ENCODE measurements around the gene PKLR. TPM values are rescaled to one million over a fixed set of nuclear protein-coding genes. Genes with fewer than 3 reads are reported as not detected.
"Not testable (repeated sequence)": the region's sequence is repeated elsewhere in the genome, so short reads cannot be mapped to it uniquely, and the experiment has no call there.

The PKLR gene
- polyA plus RNA-seq (2014; cell fraction: cytosol; rRNA removed), result not detected in 2 replicates
- not detected in 2 replicates for polyA plus RNA-seq (2014; cell fraction: nucleus; rRNA removed)

- no peak for DNase-seq (ENCODE audit: low spot score)
Measured at GRCh38 chr1:155301342-155301841, at the start of gene PKLR. TSS of gene PKLR (minus strand) at chr1:155301438. CDS start at chr1:155301395, 43 bp downstream.

- DNase-seq (ENCODE audit: low spot score), result no peak
Measured at GRCh38 chr1:155342842-155343241, 41.6 kb upstream of the PKLR start.

- DNase-seq (ENCODE audit: low spot score), result no peak
Measured at GRCh38 chr1:155339515-155340097, 38.4 kb upstream of the PKLR start.

GRCh38 chr1:155334962-155335361 is 33.7 kb upstream of the PKLR start:
- no peak for DNase-seq (ENCODE audit: low spot score)

GRCh38 chr1:155329980-155330598 is 28.9 kb upstream of the PKLR start:
- DNase-seq (ENCODE audit: low spot score), result no peak

- not testable (repeated sequence) for DNase-seq (ENCODE audit: low spot score)
Measured at GRCh38 chr1:155328856-155329255, 27.6 kb upstream of the PKLR start.

GRCh38 chr1:155327981-155328380 is 26.7 kb upstream of the PKLR start:
- no peak for DNase-seq (ENCODE audit: low spot score)

GRCh38 chr1:155326631-155327037 is 25.4 kb upstream of the PKLR start:
- no peak for DNase-seq (ENCODE audit: low spot score)

- no peak for DNase-seq (ENCODE audit: low spot score)
Measured at GRCh38 chr1:155326020-155326526, 24.8 kb upstream of the PKLR start.

- no peak for DNase-seq (ENCODE audit: low spot score)
Measured at GRCh38 chr1:155325603-155325893, 24.3 kb upstream of the PKLR start.

GRCh38 chr1:155324717-155325602 is 23.7 kb upstream of the PKLR start:
- peak; percentile 68 for DNase-seq (ENCODE audit: low spot score)

- DNase-seq (ENCODE audit: low spot score), result peak; percentile 98
Measured at GRCh38 chr1:155324037-155324716, 22.9 kb upstream of the PKLR start.

GRCh38 chr1:155323729-155324036 is 22.4 kb upstream of the PKLR start:
- peak; percentile 85 for DNase-seq (ENCODE audit: low spot score)

- peak; percentile 98 for DNase-seq (ENCODE audit: low spot score)
Measured at GRCh38 chr1:155322953-155323728, 21.9 kb upstream of the PKLR start.

- peak; percentile 69 for DNase-seq (ENCODE audit: low spot score)
Measured at GRCh38 chr1:155322571-155322952, 21.3 kb upstream of the PKLR start.

GRCh38 chr1:155321639-155322503 is 20.6 kb upstream of the PKLR start:
- peak; percentile 61 for DNase-seq (ENCODE audit: low spot score)

- DNase-seq (ENCODE audit: low spot score), result peak; percentile 70
Measured at GRCh38 chr1:155320661-155321617, 19.7 kb upstream of the PKLR start, which contains the start of gene RUSC1. TSS of gene RUSC1 (plus strand) at chr1:155320894. CDS start at chr1:155321774, 880 bp downstream.

- DNase-seq (ENCODE audit: low spot score), result no peak
Measured at GRCh38 chr1:155320252-155320651, 19.0 kb upstream of the PKLR start.

- DNase-seq (ENCODE audit: low spot score), result no peak
Measured at GRCh38 chr1:155319536-155319935, 18.3 kb upstream of the PKLR start.
